ENCODE results near the gene UNC5B. TPM values are rescaled to one million over a fixed set of nuclear protein-coding genes. Genes with fewer than 3 reads are reported as not detected.
"Not testable (repeated sequence)": the region's sequence is repeated elsewhere in the genome, so short reads cannot be mapped to it uniquely, and the experiment has no call there.

The UNC5B gene
- total RNA-seq, 1 donor from 2014 or later: 3.9 TPM

DNA sequence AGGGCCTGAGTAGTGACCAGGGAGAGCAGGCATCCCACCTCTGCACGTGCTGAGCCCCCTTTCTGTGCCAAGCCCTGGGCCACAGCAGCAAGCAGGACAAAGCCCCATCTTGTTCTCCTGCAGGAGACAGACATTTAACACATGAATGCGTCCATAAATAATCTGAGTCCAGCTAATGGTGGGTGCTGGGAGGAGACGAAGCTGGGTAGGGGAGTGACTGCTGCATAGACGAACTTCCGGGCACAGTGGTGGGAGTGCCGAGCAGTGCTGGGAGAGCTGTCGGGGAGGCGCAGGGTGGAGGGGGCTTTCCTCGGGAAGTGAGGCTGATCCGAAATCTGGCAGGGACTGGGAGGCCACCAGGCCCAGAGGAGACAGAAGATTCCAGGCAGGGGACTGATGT, 71.5 kb downstream of the UNC5B start:
- DNase-seq: no peak

DNA sequence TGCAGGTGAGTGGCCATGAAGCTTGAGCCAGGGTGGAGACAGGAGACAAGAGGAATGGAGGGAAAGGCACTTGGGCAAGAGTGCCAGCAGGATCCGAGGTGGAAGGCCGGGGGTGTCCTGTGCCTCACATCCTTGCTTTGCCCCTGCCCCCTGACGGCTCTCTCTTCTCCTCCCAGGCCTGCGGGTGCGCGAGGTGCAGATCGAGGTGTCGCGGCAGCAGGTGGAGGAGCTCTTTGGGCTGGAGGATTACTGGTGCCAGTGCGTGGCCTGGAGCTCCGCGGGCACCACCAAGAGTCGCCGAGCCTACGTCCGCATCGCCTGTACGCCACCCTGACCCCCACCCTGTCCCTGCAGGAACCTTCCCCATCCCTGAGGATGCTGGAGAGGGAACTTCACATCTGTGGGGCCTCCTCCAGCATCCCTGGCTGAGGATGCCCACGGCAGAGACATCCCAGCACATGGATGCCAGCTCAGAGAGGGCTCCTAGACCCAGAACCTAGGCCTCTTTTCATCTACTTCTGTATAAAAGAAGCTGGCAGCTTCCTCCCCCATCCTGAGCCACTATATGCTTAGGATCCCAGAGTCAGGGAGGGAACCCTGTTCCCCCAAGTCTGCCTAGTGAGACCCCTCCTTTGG, 72.3 kb downstream of the UNC5B start:
- no peak for DNase-seq

DNA sequence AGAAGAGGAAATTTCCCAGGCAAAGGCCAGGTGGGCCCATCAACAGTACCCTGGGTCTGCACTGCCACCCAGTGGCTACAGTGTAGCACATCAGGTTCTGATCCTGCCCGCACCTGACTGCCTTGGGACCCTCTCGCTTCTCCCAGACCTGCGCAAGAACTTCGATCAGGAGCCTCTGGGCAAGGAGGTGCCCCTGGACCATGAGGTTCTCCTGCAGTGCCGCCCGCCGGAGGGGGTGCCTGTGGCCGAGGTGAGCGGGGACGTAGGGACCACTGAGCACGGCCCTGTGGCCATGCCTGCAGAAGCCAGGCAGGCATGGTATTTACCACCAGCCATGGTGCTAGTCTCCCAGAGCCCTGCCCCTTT, 72.8 kb downstream of the UNC5B start:
- no peak for DNase-seq

DNA sequence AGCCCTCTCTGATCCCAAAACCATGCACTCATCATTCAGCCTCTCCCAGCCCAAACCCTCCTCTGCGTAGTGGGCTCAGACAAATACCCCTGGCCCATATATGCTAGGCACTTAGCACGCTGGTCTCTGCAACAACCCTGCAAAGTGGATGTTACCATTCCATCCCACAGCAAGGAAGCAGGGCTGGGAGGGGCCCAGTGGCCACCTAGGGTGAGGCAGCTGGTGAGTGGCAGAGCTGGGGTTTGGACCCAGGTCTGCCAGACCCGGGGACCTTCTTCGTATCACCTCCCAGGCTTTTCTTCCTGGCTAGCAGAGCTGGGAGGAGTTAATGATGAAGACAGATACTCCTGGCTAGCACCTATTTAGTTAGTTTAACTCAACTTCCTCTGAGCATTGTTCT, 73.6 kb downstream of the UNC5B start:
- no peak for DNase-seq

DNA sequence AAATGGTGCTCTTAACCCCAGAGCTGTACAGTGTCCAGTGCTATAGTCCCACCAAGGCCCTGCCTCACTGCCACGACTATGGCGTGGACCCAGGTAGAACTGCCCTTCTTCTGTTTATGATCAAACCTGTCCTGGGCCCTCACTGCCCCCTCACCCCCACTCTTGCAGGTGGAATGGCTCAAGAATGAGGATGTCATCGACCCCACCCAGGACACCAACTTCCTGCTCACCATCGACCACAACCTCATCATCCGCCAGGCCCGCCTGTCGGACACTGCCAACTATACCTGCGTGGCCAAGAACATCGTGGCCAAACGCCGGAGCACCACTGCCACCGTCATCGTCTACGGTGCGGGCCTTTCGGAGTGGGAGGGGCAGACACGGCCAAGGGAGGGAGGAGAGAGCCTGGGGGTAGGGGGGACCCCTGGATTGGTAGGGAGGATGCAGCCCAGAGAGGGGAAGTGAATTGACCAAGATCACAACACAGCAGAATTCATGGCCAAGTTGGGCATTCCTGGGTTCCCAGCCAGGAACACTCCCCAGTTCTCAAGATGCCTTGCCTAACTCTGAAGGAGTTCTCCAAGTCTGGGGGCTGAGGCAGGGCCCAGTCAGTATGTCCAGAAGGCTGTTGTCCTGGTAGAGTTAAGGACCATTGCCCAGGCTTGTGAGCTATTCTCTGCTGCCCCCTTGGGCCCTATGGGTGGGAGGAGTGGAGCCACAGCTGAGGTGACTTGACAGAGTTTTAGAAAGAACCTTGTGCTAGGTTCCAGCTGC, 74.3 kb downstream of the UNC5B start:
- no peak for DNase-seq

DNA sequence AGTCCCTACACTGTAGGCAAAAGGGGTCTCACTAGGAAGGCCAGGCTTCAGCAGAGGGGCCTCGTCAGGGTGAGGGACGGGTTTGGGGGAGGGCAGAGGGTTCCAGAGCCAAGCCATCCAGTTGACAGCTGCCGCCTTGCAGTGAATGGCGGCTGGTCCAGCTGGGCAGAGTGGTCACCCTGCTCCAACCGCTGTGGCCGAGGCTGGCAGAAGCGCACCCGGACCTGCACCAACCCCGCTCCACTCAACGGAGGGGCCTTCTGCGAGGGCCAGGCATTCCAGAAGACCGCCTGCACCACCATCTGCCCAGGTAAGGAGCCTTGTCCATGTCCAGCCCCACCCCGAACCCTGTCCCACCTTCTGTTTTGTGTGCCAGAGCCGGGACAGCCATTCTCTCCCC, 75.1 kb downstream of the UNC5B start:
- no peak for DNase-seq

DNA sequence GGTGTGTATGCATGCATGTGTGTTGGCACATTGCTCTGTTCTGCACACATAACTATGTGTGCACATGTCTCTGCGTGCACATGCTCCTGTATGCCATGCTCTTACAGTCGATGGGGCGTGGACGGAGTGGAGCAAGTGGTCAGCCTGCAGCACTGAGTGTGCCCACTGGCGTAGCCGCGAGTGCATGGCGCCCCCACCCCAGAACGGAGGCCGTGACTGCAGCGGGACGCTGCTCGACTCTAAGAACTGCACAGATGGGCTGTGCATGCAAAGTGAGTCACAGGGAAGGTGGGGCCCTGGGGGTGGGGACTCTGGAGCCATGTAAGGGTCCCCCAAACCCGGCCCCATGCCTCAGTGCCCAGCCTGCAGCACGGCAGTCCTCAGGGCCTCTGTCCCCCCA, 76.1 kb downstream of the UNC5B start:
- DNase-seq: no peak

DNA sequence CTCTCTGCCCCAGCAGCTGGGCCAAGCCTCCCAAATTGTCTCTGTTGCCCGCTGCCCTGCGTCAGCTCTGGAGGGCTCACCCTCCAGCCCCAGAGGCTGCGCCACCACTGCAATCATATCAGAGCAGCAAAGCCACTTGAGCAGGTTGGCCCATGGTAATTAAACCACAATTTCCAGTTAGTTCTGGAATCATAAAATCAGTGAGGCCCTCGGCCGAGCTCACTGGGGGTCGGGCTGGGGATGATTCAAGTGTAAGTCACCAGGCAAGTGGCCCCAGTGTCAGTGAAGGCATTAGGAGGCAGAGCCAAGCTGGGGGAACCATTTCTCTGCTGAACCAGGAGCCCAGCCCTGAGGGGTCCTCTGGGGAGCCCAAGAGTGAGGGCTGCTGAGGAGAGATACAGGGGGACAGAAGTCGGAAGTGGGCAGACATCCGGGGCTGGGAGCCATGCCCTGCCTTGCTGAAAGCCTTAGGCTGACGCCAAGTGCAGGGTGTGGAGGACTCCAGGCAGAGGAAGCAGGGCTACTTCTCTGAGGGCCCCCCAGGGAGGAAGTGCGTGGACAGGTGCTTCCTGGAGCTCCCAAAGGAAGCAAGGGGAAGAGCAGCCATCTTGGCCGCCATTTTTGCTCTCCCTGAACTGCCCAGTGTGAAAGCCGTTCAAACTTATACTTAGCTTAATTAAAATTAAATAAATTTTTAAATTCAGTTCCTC, 77.2 kb downstream of the UNC5B start:
- DNase-seq: no peak

DNA sequence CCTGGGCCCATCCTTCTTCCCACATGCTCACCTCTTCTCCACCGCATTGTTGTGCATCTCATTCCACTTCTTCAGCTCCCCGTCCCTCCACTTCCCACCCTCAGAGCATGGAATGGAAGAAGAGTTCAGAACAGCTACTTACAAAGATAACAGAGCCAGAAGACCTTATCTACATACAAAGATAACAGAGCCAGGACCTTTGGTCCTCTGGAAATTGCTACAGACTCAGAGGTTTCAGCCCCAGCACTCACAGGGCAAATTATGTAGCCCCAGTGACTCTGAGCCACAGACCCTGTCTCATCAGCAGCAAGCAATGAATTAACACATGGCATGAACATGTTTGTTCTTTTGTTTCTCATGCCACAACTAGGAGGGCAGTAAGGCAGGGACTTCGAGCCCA, 78.0 kb downstream of the UNC5B start:
- DNase-seq: no peak

DNA sequence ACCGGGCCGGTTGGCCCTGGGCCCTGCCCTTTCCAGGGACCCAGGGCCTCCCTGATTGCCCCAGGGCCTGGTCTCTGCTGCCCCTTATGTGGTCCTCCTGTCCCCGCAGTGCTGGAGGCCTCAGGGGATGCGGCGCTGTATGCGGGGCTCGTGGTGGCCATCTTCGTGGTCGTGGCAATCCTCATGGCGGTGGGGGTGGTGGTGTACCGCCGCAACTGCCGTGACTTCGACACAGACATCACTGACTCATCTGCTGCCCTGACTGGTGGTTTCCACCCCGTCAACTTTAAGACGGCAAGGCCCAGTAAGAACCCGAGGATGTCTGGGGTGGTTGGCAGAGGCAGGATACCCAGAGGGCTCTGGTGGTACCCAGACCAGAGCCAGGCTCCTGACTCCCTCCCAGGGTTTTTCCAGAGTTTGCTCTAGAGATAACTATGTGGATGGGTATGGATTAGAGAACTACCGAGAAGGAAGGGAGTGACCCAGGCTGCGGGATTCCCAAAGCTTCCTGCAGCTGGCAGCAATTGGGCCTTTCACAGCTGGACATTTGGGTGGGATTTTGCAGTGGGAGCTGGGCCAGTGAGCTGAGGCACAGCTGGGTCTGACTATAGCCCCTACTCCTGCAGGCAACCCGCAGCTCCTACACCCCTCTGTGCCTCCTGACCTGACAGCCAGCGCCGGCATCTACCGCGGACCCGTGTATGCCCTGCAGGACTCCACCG, 78.6 kb downstream of the UNC5B start:
- DNase-seq: no peak

DNA sequence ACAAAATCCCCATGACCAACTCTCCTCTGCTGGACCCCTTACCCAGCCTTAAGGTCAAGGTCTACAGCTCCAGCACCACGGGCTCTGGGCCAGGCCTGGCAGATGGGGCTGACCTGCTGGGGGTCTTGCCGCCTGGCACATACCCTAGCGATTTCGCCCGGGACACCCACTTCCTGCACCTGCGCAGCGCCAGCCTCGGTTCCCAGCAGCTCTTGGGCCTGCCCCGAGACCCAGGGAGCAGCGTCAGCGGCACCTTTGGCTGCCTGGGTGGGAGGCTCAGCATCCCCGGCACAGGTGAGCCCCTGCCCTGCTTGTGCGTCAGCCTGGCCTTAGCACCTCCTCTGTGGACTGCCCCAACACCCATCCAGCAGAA, 79.1 kb downstream of the UNC5B start:
- DNase-seq: no peak

DNA sequence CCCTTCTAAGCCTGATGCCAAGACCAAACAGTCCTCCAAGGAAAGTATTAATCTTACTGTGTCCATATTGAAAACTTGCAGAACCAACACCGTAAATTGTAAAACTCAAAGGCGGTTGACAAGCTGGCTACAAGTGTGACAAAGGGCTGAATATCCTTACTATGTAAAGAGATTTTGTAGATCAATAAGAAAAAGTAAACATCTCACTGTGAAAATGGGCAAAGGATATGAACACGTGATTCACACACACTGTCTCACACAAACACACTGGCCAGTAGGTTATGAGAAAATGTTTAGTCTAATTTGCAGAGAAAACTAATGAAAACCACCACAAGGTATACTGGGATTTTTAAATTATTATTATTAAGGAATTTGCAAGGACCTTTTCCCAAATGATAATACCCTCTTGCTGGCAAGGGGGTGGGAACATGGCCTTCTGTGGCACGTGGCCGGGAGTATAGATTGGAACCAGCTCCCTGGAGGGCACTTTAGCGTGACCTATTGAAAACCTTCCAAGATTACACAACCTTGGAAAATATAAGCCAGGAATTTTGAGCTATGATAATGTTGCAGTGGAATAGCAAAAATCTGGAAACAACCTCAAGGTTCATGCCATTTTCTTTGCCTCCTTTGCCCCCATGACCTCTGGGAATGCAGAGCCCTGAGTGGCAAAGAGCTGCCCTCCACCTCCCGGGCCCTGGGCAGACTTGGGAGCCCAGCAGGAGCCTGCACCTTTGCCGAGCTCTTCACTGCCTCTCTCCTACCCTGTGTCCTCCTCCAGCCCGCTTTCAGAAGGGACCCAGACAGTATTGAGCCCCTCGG, 80.5 kb downstream of the UNC5B start:
- no peak for DNase-seq

DNA sequence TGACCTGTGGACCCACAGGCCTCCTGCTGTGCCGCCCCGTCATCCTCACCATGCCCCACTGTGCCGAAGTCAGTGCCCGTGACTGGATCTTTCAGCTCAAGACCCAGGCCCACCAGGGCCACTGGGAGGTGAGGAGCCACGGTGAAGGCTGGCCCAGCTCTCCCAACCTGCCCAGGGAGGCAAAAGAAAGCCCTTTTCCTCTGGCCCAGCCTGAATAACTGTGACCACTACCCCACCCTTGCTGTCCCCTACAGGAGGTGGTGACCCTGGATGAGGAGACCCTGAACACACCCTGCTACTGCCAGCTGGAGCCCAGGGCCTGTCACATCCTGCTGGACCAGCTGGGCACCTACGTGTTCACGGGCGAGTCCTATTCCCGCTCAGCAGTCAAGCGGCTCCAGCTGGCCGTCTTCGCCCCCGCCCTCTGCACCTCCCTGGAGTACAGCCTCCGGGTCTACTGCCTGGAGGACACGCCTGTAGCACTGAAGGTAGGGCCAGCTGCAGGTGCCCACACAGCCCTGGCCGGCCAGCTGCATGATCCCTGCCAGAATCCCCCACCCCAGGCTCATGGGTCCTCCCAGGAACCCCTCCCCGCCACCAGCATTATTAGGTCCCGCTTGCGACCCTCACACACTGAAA, 81.2 kb downstream of the UNC5B start:
- no peak for DNase-seq

DNA sequence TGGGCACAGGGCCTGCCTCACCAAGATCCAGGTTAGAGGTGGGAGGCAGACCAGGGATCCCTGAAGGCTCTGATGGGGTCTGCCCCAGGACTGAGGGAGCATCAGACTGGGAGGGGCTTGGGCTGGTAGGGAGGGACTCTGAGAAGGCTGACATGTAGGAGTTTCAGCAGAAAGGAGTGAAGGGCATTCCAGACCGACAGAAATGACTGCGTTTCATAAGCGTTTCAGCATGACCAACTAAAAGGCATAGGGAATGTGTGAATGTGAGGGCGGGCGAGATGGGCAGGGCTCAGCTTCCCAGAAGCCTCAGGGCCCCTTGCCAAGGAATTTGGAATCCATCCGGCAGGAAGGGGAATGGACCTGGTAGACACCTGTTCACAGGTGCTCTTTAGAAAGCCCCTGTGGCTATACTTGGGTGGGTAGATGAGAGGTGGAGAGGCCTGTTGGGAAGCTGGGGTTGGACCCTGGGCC, 81.8 kb downstream of the UNC5B start:
- peak; percentile 9 for DNase-seq

DNA sequence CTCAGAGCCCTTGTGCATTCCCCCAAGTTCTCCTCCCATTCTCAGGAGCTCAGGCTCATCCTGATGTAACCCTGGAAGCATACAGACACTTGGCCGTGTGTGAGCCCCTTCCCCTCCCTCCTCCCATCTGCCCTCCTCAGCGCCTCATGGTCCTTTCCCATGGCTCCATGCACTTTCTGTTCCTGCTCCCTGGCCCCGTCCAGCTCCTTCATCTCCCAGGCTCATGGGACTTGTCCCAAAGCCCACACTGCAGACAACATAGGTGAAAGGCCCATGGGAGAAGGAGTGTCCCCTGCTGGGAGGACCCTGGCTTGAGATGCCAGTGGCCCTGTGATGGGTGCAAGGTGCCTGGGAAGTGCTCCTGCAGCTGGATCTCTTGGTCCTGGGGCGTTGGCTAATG, 82.5 kb downstream of the UNC5B start:
- DNase-seq: no peak

DNA sequence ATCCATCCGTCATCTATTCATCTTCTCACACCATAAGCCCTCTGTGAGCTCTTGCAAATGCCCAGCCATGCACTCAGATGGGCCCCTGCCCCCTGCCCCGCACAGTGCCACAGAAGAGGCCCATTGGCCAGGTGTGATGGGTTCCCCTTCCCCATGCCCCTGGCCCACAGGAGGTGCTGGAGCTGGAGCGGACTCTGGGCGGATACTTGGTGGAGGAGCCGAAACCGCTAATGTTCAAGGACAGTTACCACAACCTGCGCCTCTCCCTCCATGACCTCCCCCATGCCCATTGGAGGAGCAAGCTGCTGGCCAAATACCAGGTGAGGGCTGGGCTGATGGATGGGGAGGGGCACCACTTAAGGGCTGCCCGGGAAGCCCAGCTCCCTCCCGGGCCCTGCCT, 83.3 kb downstream of the UNC5B start:
- no peak for DNase-seq

DNA sequence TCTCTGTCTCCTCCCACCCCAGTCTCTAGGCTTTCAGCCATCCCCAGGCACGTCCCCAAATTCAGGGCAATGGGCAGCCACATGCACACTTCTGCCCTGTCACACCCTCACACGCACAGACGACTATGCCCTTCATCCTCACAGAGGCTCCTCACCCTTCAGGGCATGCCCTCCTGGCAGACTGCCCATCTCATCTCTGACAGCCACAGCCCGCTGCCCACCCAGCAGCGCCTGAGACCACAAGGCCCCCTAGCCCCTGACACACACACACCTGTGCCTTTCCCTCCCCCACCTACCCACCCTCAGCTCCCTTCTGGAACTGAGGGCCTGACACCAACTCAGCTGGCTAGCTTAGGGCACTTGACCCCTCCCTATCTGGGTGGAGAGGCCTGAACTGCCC, 83.7 kb downstream of the UNC5B start:
- no peak for DNase-seq

DNA sequence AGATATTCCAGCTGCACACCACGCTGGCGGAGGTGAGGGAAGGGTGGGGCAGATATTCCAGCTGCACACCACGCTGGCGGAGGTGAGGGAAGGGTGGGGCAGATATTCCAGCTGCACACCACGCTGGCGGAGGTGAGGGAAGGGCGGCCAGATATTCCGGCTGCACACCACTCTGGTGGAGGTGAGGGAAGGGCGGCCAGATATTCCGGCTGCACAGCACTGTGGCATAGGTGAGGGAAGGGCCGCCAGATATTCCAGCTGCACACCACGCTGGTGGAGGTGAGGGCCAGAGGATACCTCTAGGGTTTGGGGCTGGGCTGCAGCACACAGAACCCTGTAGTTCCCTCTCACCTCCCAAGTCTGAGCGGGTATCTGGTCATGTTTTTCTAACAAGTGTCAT, 84.4 kb downstream of the UNC5B start:
- not testable (repeated sequence) for DNase-seq

DNA sequence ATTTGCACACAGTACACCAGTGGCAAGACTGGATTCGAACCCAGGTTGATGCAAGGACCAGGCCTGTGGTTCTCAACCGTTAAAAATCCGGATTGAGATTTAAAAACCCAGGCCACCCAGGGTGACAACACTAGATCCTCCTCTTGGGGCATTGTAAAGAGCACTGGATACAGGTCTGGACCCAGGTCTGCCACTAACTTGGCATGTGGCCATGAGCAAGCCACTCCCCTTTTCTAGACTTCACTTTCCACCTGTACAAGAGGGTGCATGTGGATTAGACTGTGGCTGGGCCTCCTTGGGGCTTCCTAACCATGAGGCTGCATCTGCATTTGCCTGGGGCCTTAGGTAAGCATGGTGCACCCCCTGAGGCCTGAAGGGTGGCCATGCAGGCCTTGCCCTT, 85.0 kb downstream of the UNC5B start:
- no peak for DNase-seq

DNA sequence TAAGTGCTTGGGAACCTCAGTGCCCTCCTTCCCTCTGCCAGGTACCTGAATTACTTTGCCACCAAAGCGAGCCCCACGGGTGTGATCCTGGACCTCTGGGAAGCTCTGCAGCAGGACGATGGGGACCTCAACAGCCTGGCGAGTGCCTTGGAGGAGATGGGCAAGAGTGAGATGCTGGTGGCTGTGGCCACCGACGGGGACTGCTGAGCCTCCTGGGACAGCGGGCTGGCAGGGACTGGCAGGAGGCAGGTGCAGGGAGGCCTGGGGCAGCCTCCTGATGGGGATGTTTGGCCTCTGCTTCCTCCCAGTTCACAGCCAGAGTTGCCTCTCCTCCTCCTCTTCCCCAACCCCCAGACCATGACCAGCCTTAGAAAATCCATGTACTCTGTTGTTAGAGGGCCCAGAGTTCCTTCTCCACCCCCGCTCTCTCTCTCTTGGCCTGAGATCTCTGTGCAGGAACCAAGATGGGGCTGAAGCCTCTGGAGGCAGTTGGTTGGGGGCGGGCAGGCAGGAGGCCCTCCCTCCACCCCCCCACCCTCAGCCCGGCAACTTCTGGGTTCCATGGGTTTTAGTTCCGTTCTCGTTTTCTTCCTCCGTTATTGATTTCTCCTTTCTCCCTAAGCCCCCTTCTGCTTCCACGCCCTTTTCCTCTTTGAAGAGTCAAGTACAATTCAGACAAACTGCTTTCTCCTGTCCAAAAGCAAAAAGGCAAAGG, 86.9 kb downstream of the UNC5B start:
- DNase-seq: no peak
